GM12873 (cell line): ENCODE results near the gene CACNA1S.

ENCODE experiments used
- CTCF ChIP-seq: IDR thresholded peaks from 2 replicates; pipeline ENCODE4 v1.5.1; 2012; ENCODE audit warnings: low read depth, mild to moderate bottlenecking, moderate library complexity, low read length, control low read depth; ENCODE audit not compliant: insufficient read depth; ENCODE audit errors: missing control alignments

CACNA1S gene

GRCh38 chr1:201000391-201000790 lies 111.8 kb downstream of the CACNA1S start:
- no peak for TF ChIP-seq CTCF

GRCh38 chr1:200999667-201000066 lies 112.6 kb downstream of the CACNA1S start:
- no peak for TF ChIP-seq CTCF

GRCh38 chr1:200998323-200998722 lies 113.9 kb downstream of the CACNA1S start:
- TF ChIP-seq CTCF: no peak

GRCh38 chr1:200992382-200993048 lies 119.7 kb downstream of the CACNA1S start:
- TF ChIP-seq CTCF: no peak

GRCh38 chr1:200991097-200991614 lies 121.1 kb downstream of the CACNA1S start:
- no peak for TF ChIP-seq CTCF

GRCh38 chr1:200990114-200990513 lies 122.1 kb downstream of the CACNA1S start:
- TF ChIP-seq CTCF: no peak
